22Rv1 (cell line): ENCODE measurements around the gene C2orf15.

Experiments used
- CTCF ChIP-seq: fragments of 450-650 bp; IDR thresholded peaks from 2 replicates; pipeline ENCODE4 v1.5.1; 2017; ENCODE audit warnings: mild to moderate bottlenecking
- ZFX ChIP-seq: fragments of 450-650 bp; IDR thresholded peaks from 2 replicates; pipeline ENCODE4 v1.6.1; 2017; ENCODE audit warnings: antibody characterized with exemption, borderline replicate concordance

- no peak for TF ChIP-seq CTCF
- TF ChIP-seq ZFX = no peak
Measured at GRCh38 chr2:99188357-99188756, 46.9 kb downstream of the C2orf15 start.
